ENCODE measurements around the gene NLRP7. TPM values are rescaled to one million over a fixed set of nuclear protein-coding genes. Genes with fewer than 3 reads are reported as not detected.
"Not testable (repeated sequence)": the region's sequence is repeated elsewhere in the genome, so short reads cannot be mapped to it uniquely, and the experiment has no call there.

Gene NLRP7
- total RNA-seq, 1 donor from 2014 or later = not detected

DNA sequence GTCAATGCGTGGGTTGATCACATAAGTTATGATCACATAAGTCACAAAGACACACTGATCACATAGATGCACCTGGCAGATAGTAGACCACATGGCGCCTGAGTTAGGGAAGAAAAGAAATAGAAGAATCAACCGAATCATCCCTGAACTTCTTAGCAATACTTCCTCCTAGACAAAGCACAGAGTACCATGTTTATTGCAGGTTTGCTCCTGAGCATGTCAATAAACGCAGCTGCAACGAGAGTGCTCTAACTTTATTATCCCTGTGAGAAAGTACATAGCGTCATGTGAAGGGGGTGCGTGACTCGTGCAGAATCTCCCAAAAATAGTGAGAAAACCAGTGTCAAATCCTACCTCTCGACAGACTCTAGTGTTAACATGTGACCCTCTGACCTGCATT lies 24.1 kb downstream of the NLRP7 start:
- DNase-seq = no peak
- intact Hi-C loops (cut with micrococcal nuclease) = no loop called here
- ATAC-seq = no peak

DNA sequence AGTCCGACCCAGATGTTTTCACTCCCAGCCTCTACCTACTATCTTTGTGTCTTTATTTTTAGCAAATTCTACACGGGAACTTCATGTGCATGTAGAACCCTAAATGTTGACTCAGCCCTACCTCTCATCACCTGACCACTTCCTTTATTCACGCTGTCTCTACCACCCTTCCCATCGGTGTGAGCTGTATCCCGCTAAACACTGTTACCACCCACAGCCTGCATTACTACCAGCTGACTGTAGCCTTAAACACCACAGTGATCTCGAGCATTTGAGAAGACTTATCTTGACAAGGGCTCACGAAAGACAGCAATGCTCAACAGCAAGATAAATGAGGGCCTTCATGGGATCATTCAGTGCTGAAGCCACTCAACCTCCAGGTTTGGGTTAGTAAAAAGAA lies 26.2 kb downstream of the NLRP7 start:
- DNase-seq (no peak), ATAC-seq (no peak)
- intact Hi-C loops (cut with micrococcal nuclease) = no loop called here

DNA sequence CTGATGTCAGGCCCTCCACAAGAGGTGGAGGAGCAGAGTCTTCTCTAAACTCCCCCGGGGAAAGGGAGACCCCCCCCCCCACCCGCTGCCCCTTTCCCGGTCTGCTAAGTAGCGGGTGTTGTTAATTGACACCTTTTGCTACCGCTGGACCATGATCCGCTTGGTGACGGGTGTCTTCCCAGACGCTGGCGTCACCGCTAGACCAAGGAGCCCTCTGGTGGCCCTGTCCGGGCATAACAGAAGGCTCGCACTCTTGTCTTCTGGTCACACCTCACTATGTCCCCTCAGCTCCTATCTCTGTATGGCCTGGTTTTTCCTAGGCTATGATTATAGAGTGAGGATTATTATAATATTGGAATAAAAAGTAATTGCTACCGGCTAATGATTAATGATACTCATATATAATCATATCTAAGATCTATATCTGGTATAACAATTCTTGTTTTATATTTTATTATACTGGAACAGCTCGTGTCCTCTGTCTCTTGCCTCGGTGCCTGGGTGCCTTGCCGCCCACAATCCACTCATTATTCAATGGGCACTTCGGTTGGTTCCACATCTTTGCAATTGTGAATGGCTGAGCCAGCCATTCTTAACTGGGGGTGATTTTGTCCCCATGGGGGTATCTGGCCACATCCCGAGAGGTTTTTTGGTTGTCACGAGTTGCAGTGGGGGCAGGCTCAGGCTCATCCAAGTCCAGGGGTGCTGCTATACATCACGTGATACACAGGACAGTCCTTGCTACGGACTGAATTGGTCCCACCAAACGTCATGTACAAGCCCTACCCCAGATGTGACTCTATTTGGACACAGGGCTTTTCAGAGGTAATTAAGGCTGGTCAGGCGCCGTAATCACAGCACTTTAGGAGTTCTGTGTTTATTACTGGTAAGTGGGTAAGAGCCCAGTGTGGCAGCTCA lies 27.4 kb downstream of the NLRP7 start:
- ATAC-seq; intact Hi-C loops (cut with micrococcal nuclease); DNase-seq: not testable (repeated sequence)

GRCh38 chr19:54918499-54918898 lies 28.8 kb downstream of the NLRP7 start:
- no peak for DNase-seq
- intact Hi-C loops (cut with micrococcal nuclease) = no loop called here
- ATAC-seq = no peak

DNA sequence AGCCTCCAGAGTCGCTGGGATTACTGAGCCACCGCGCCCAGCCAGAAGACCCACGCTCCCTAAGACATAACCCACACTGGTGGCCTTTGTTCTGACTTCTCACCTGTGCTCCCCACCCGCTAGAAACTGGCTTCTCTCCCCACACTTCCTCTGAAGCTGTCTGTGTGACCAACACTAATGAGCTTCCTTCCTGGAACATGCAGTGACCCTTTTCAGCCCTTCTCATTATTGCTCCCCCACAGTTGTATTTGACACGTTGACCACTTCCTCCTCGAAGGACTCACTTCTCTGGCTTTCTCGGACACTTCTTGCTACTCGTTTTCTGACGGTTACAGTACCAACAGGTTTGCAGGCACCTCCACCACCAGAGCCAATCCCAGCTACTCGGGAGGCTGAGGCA lies 30.5 kb downstream of the NLRP7 start:
- intact Hi-C loops (cut with micrococcal nuclease) = no loop called here
- ATAC-seq (no peak), DNase-seq (no peak)

DNA sequence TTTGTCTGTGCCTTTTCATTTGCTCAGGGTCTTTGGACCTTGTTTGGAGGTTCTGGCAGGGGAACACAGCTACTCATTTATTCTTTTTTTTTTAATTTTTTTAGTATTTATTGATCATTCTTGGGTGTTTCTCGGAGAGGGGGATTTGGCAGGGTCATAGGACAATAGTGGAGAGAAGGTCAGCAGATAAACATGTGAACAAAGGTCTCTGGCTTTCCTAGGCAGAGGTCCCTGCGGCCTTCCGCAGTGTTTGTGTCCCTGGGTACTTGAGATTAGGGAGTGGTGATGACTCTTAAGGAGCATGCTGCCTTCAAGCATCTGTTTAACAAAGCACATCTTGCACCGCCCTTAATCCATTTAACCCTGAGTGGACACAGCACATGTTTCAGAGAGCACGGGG lies 39.4 kb downstream of the NLRP7 start:
- ATAC-seq; intact Hi-C loops (cut with micrococcal nuclease); DNase-seq: not testable (repeated sequence)

DNA sequence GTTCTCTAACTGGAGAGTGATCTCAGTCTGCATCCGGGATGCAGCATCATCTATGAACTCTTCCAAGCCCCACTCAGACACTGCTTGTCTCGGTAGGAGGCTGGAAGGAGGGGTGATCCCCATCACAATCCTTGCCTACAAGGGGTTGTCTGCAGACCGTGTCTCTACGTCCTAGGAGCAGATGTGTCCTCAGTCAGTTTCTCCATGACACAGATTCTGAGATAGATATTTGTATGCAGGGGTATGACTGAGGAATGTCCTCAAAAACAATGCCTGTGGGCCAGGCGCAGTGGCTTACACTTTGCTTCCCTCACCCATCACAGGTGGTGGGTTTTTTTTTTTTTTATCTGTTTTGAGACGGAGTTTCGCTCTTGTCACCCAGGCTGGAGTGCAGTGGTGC lies 40.5 kb downstream of the NLRP7 start:
- DNase-seq (no peak), ATAC-seq (no peak)
- intact Hi-C loops (cut with micrococcal nuclease) = no loop called here

GRCh38 chr19:54905803-54906511 lies 41.4 kb downstream of the NLRP7 start, which contains the start of gene NCR1:
Gene NCR1 (plus strand): TSS chr19:54906148. CDS start chr19:54906188, 40 bp downstream.
- ATAC-seq = no peak
- DNase-seq = no peak
- intact Hi-C loops (cut with micrococcal nuclease) = no loop called here

- ATAC-seq (no peak), DNase-seq (no peak)
- intact Hi-C loops (cut with micrococcal nuclease) = no loop called here
Measured at GRCh38 chr19:54905421-54905802, 41.9 kb downstream of the NLRP7 start.

GRCh38 chr19:54904261-54904660 lies 43.1 kb downstream of the NLRP7 start:
- ATAC-seq; intact Hi-C loops (cut with micrococcal nuclease); DNase-seq: not testable (repeated sequence)

DNA sequence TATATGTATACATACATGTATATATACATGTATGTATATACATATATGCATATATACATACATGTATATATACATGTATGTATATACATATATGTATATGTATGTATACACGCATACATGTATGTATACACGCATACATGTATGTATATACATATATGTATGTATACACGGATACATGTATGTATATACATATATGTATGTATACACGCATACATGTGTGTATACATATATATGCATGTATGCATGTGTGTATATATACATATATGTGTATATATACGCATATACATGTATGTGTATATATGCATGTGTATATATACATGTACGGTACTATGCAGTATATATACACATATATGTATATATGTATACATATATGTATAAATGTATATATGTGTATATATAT lies 44.0 kb downstream of the NLRP7 start:
- no peak for DNase-seq
- intact Hi-C loops (cut with micrococcal nuclease) = no loop called here
- ATAC-seq = no peak

- ATAC-seq = no peak
- intact Hi-C loops (cut with micrococcal nuclease) = no loop called here
- DNase-seq = no peak
Measured at GRCh38 chr19:54902061-54902460, 45.3 kb downstream of the NLRP7 start.

- intact Hi-C loops (cut with micrococcal nuclease); ATAC-seq: not testable (repeated sequence)
- DNase-seq = peak; percentile 36
Measured at GRCh38 chr19:54901153-54901552, 46.2 kb downstream of the NLRP7 start.

DNA sequence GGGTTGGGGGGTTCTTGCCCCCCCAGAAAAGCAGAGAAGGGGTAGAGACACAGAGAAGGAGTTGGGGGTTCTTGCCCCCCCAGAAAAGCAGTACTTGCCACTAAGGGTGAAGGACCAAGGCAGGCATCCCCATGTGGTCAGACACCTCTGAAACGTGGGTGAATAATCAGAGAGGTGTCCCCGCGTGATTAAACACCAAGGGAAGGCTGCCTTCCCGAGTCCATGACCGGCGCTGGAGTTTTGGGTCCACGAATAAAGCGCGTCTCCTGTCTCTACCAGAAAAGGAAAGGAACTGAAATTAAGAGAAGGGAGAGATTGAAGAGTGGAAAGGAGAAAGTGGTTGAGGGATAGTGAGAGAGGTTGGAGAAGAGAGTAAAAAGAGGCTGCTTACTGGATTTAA lies 47.7 kb downstream of the NLRP7 start:
- intact Hi-C loops (cut with micrococcal nuclease); DNase-seq; ATAC-seq: not testable (repeated sequence)

- ATAC-seq; intact Hi-C loops (cut with micrococcal nuclease); DNase-seq: not testable (repeated sequence)
Measured at GRCh38 chr19:54898685-54899084, 48.6 kb downstream of the NLRP7 start.

- DNase-seq (no peak), ATAC-seq (no peak)
- intact Hi-C loops (cut with micrococcal nuclease) = no loop called here
Measured at GRCh38 chr19:54896036-54896435, 51.3 kb downstream of the NLRP7 start.

DNA sequence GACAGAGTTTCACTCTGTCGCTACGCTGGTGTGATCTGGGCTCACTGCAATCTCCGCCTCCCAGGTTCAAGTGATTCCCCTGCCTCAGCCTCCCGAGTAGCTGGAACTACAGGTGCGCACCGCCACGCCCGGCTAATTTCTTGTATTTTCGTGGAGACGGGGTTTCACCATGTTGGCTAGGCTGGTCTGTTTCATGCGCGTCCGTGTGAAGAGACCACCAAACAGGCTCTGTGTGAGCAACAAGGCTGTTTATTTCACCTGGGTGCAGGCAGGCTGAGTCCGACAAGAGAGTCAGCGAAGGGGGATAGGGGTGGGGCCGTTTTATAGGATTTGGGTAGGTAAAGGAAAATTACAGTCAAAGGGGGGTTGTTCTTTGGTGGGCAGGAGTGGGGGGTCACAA lies 53.2 kb downstream of the NLRP7 start:
- intact Hi-C loops (cut with micrococcal nuclease); ATAC-seq; DNase-seq: not testable (repeated sequence)

DNA sequence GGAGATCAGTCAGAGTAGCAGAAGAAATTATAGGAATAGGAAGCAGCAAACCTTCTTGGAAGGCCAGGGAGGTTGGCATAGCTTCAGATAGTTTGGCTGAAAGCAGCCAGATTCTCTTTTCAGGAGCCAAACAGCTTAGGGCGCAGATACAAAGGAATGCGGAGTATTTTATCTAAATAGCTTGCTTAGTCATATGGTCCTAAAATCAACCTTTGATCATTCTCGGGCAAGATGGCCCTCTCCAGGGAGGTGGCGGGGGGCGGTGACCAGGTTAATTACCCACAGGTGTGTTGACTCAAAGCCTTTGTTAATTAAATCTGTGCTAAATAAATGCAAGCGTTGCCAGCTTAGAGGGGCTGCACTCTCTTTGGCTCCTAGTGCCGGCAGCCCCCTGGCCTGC lies 53.9 kb downstream of the NLRP7 start:
- ATAC-seq = no peak
- intact Hi-C loops (cut with micrococcal nuclease) = no loop called here
- no peak for DNase-seq

DNA sequence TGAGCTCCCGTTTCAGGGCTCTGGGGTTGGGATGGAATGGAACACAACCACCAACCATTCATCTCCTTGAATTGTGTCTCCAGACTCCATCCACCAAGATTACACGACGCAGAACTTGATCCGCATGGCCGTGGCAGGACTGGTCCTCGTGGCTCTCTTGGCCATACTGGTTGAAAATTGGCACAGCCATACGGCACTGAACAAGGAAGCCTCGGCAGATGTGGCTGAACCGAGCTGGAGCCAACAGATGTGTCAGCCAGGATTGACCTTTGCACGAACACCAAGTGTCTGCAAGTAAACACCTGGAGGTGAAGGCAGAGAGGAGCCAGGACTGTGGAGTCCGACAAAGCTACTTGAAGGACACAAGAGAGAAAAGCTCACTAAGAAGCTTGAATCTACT lies 57.8 kb downstream of the NLRP7 start:
- intact Hi-C loops (cut with micrococcal nuclease) = no loop called here
- ATAC-seq = no peak
- no peak for DNase-seq

GRCh38 chr19:54888239-54888638 lies 59.1 kb downstream of the NLRP7 start:
- intact Hi-C loops (cut with micrococcal nuclease) = no loop called here
- ATAC-seq (no peak), DNase-seq (no peak)

Data from left ventricle myocardium superior (tissue), 1 donor.